CMK (cell line): ENCODE data around the gene C10orf71.

Experiments used
- DNase-seq: peaks from one replicate; pipeline ENCODE4 v3.0.0-alpha.2; 2010; ENCODE audit warnings: low read depth

C10orf71 gene

DNA sequence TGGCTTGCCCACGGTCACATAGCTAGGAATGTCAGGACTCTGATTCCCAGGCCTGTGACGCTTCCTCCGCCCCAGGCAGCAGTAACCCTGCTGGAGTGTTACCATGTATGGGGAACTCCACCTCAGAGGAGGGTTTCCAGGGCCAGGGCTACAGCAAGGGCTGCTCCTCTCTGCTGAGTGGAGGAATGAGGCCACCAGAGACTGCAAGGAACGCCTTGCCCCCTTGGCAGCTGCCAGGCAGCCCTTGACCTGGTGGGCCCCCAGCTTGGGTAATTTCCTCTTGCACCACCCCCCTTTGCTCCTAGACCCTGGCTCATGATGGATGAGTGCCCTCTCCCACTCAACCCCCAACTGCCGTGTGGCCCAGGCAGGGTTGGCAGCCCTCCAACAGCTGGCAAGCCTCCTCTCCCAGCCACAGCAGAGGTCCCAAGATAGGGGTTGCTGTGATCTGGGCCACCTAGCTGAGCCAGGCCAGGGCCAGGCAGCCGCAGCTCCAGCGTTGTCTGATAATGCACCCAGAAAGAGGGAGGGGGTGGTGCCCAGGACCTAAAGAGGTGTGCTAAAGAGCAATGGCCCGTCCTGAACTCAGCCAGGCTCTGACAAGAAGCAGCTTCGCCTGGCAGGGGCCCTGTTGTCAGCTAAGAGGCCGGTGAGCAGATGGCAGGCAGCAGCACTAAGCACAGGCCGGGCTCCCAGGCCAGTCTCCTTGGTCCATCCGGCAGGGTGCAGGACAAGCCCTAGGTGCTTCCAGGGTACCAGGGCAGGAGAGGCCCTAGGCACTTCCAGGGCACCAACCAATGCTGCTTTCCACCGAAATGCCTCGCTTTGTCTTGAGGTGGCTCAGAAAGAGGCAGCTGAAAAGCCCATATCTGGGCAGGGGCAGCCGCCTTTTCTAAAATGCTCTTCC is 61.6 kb downstream of the C10orf71 start:
- DNase-seq, result no peak

GRCh38 chr10:49361178-49361554 is 62.2 kb downstream of the C10orf71 start:
- no peak for DNase-seq

DNA sequence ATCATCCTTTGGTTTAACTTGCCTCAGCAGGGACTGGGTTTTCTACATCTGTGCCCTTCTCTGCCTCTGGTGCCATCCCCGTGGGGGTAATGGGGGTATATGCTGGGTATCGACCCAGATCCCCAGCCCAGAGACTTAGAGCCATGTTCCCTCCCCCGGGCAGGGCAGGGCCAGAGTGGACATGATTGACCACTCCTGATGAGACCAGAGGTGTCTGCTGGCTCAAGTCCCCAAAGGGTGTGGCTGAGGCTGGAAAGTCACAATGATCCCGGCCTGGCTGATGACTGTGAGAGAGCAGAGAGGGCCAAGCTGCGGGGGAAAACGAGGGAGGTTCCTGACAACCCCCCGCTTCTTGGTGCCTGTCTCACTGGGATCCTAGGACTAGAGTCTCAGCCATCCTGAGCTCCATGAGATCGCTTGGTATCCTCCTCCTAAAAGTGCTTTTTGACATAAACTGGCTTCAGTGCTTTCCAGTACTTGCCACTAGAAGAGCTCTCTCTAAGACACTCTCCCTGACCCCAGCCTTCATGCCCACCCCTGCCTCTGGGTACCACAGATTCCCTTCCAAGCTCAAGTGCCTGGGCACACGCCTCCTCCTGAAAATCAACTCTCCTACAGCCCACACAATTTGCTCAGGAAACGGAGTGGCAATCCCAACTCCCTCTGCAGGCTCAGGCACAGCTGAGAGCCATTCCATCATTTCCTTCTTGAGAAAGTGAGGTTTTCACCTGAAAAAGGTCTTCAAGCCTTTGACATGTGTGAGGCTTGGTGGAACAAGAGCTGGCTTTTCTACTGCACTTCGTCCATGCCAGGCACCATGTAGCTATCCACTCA is 63.0 kb downstream of the C10orf71 start:
- DNase-seq, result no peak

GRCh38 chr10:49362596-49363260 is 63.8 kb downstream of the C10orf71 start:
- no peak for DNase-seq

DNA sequence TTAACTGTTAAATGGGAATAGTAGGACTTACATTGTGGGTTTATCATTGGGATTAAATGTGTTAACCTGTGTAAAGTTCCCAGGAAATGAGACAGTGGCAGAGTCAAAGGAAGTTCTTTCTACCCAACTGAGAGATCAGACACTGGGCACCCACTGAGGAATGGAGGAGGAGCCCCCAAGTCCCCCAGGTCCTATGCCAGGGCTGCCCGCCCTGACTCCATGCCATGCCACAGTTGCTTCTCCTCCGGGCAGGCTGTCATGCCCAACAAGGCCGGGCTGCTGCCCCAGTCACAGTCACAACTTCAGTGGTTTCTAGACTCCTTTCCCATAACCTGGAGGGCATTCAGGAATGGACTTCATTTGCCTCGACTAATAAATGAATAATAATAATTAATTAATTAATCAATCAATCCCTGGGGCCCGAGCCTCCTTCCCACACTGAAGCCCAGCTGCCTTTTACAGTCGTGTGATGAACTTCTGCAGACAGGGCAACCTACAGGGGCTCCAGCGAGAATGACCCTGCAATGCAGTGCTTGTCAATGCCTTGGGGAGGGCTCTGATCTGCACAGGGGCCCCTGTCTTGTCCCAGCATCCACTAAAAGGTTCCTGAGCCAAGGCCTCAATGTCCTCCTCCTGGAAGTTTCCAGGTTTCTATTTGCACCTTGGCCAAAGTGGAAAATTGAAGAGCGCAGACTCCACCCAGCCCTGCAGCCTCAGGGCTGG is 64.5 kb downstream of the C10orf71 start:
- no peak for DNase-seq

GRCh38 chr10:49364051-49364450 is 65.1 kb downstream of the C10orf71 start:
- DNase-seq, result no peak

DNA sequence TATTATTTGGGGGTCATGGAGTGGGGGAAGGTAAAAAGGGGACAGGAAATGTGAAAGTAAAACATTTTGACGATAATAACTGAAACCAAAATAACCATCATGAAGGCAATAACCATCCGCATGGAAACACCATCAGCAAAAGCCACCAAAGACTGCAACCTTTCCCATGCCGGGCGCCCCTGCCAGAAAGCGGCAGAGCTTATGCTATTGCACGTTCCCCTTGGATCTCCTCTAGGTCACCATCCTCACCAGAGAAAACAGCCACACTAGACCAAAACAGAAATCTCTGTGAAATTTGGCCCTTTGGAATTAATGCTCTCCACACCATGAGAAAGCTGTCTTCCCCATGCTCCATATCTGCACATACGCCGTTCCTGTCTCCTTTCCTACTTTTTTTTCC is 65.8 kb downstream of the C10orf71 start:
- no peak for DNase-seq

DNA sequence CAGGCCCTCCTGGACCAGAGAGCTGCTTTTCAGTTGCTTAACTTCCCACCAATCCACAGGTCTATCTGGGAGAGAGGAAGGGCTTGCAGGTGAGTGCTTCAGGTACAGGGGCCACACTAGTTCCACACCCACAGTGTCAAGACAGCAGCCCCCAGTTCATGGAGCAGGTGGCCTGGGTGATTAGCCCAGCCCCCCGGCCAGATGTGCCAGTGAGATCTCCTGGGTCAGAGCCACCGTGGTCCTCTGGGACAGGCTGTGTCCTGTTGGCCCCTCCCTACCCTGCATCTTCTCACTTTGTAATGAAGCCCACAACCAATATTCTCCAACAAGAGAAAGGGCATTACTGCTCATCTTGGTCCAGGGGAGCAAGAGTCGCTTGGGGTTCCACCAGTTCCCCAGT is 66.3 kb downstream of the C10orf71 start:
- DNase-seq, result no peak

DNA sequence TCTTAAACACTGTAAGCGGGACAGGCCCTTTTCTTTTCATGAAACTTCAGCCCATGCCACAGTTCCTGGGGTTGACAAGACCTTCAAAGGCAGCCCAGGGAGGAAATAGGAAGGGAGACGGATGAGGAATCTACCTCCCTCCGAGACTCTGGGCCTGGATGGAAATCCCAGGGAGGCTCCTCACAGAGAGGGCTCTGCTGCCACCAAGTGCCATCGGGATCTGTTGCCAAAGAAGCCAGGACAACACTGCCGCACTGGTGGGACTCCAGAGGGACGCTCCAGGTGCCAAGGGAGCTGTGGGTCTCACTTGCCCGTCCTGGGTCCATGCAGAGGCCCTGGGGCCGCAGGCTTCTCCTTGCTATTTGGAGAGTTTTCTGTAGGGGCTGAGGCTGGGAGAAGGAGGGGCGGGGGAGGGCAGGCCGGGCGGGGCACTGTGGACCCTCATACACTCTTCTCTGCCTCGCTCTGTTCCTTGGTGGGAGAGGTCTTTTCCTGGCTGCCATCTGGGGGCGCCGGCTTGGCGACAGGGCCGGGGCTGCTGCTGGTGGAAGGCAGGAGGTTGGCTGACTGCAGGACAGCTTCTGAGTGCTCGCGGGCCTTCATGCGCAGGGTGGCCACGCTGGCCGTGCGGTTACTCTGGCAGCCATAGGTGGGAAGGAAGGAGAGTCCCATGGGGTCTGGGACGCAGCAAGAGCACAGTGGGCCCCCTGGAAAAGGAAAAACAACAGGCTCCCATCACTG is 66.9 kb downstream of the C10orf71 start:
- no peak for DNase-seq

DNA sequence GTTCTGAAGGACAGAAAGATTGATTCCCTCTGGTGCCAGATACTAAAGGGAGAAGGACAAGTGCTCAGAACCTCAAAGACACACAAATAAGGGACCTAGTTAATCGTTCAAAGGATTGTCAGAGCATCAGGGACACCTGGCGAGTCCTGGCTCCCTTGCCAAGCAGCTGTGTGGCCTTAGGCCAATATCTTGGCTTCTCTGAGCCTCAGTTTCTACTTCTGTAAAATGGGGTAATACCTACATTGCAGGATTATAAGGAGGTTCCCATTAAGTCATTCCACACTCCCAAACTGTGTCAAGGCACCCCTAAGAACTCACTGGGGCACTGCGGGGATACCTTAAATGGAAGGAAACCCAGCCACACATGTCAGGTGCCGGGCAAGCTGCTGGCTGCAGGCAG is 67.5 kb downstream of the C10orf71 start:
- DNase-seq, result no peak

DNA sequence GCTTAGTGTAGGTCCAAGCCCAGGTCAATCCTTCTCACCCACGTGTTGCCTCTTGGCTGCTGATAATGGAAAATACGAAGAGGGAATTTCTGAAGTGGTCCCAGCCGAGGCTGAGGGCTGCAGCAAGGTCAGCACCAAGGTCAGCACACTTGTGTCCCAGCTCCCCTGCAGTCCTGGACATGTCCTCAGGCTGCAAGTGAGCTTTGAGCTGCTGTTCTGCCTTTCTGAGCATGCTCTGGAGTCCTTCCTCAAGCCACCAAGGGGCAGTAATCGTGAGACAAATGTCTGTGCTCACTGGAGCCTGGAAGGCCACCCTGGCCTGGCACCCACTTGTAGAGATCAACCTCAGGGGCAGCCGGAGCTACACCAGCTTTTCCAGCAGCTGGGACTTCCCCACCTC is 68.6 kb downstream of the C10orf71 start:
- no peak for DNase-seq

DNA sequence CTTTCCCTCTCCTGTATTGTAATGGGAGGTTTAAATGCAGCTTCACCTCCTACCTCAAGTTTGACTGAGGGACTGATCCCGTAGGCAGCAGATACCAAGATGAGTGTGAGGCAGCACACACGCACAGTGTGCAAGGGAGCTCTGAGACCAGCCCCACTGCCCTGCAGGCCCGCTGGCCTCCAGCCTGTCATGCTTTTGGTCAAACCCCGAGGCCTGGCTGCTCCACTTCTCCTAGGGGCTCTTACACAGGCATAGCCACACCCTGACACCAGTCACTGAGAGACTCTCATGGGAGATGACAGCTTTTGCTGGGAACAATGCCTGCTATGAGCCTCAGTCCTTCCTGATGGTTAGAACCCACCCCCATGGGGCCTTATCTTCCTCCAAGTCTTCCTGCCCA is 69.3 kb downstream of the C10orf71 start:
- no peak for DNase-seq

DNA sequence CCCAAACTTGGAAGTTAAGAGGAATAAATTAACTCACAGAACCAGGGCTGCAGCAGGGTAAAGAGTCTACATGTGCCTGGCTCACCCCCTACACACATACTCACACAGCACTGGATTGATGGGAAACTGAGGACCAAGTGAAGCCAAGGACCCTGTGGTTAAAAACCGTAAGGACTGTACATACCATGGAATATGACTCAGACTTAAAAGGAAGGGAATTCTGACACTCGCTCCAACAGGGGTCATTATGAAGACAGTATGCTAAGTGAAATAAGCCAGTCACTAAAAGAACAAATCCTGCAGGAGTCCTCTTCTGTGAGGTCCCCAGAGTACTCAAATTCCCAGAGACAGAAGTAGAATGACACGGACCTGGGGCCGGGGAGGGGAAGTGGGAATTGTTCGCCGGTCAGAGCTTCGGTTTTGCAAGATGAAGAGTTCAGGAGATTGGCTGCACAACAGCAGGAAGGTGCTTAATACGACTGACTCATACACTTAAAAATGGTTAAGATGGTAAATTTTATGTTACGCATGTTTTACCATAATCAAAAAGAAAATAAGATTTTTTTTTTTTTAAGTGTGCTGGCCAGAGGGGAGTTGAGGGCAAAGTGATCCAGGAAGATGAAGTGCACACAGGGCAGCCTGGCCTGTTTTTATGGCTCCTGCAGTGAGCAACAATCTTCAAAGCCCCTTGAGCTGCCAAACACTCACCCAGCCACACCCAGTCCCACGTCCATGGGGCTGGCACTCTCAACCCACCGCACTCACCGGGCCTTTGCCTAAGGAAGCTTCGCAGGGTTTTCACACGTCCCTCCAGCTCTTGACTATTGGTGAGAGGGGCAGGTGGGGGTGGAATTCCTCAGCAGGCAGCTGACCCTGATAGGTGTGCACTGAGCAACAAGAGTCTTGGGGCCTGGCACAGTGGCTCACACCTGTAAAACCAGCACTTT is 70.5 kb downstream of the C10orf71 start:
- DNase-seq, result no peak

- no peak for DNase-seq
Measured at GRCh38 chr10:49370326-49371100, 71.5 kb downstream of the C10orf71 start.

- no peak for DNase-seq
Measured at GRCh38 chr10:49371967-49372366, 73.0 kb downstream of the C10orf71 start.

- no peak for DNase-seq
Measured at GRCh38 chr10:49373361-49373760, 74.4 kb downstream of the C10orf71 start.

- no peak for DNase-seq
Measured at GRCh38 chr10:49374740-49375139, 75.8 kb downstream of the C10orf71 start.

GRCh38 chr10:49375611-49376010 is 76.6 kb downstream of the C10orf71 start:
- DNase-seq, result no peak
